Measurements from ENCODE around the gene ADGRA1. TPM values are rescaled to one million over a fixed set of nuclear protein-coding genes. Genes with fewer than 3 reads are reported as not detected.

The ADGRA1 gene
- total RNA-seq, 1 donor from 2014 or later, result 9.1 TPM

GRCh38 chr10:133104068-133104962 is 16.6 kb downstream of the ADGRA1 start:
- peaks cover 10% of the 10 kb centered on the region for H3K9me3 Mint-ChIP-seq (ENCODE audit: unreplicated experiment)
- H3K27ac Mint-ChIP-seq (ENCODE audit: unreplicated experiment), result no peak overlapping the region
- TF ChIP-seq CTCF (IDR thresholded peaks at IDR 0.05; ENCODE audit: partially characterized antibody, unreplicated experiment), result no peak
- peaks cover 11% of the 10 kb centered on the region for H3K27me3 Mint-ChIP-seq (ENCODE audit: unreplicated experiment)
- H3K4me3 Mint-ChIP-seq (ENCODE audit: unreplicated experiment), result no peak overlapping the region
- H3K4me1 Mint-ChIP-seq (ENCODE audit: low read depth, unreplicated experiment), result peaks cover 13% of the 10 kb centered on the region
- DNase-seq, result no peak
- H3K36me3 Mint-ChIP-seq (ENCODE audit: unreplicated experiment), result peaks cover 12% of the 10 kb centered on the region

GRCh38 chr10:133104963-133105640 is 17.4 kb downstream of the ADGRA1 start:
- Mint-ChIP-seq H3K4me3 (ENCODE audit: unreplicated experiment) (no peak overlapping the region), H3K36me3 (ENCODE audit: unreplicated experiment) (peaks cover 12% of the 10 kb centered on the region), H3K9me3 (ENCODE audit: unreplicated experiment) (peaks cover 10% of the 10 kb centered on the region), H3K27me3 (ENCODE audit: unreplicated experiment) (peaks cover 13% of the 10 kb centered on the region), H3K27ac (ENCODE audit: unreplicated experiment) (no peak overlapping the region), H3K4me1 (ENCODE audit: low read depth, unreplicated experiment) (peaks cover 13% of the 10 kb centered on the region)
- no peak for DNase-seq
- no peak for TF ChIP-seq CTCF (IDR thresholded peaks at IDR 0.05; ENCODE audit: partially characterized antibody, unreplicated experiment)

- Mint-ChIP-seq H3K4me1 (ENCODE audit: low read depth, unreplicated experiment) (peaks cover 13% of the 10 kb centered on the region), H3K27ac (ENCODE audit: unreplicated experiment) (no peak overlapping the region)
- DNase-seq, result no peak
These were observed 18.1 kb downstream of the ADGRA1 start for GRCh38 chr10:133105686-133106390.

GRCh38 chr10:133106516-133106915 is 18.8 kb downstream of the ADGRA1 start:
- TF ChIP-seq CTCF (IDR thresholded peaks at IDR 0.05; ENCODE audit: partially characterized antibody, unreplicated experiment), result no peak
- DNase-seq, result no peak
- Mint-ChIP-seq H3K36me3 (ENCODE audit: unreplicated experiment) (peaks cover 18% of the 10 kb centered on the region), H3K4me1 (ENCODE audit: low read depth, unreplicated experiment) (peaks cover 13% of the 10 kb centered on the region), H3K27me3 (ENCODE audit: unreplicated experiment) (peaks cover 18% of the 10 kb centered on the region), H3K27ac (ENCODE audit: unreplicated experiment) (no peak overlapping the region), H3K4me3 (ENCODE audit: unreplicated experiment) (no peak overlapping the region), H3K9me3 (ENCODE audit: unreplicated experiment) (peaks cover 13% of the 10 kb centered on the region)

More at GRCh38 chr10:133105686-133106390, 18.1 kb downstream of the ADGRA1 start:
- TF ChIP-seq CTCF (IDR thresholded peaks at IDR 0.05; ENCODE audit: partially characterized antibody, unreplicated experiment), result no peak
- Mint-ChIP-seq H3K9me3 (ENCODE audit: unreplicated experiment) (peaks cover 13% of the 10 kb centered on the region), H3K4me3 (ENCODE audit: unreplicated experiment) (no peak overlapping the region), H3K27me3 (ENCODE audit: unreplicated experiment) (peaks cover 18% of the 10 kb centered on the region), H3K36me3 (ENCODE audit: unreplicated experiment) (peaks cover 18% of the 10 kb centered on the region)

All from glutamatergic neuron (in vitro differentiated cells).